ENCODE results near the gene CSRNP2.

Gene CSRNP2

DNA sequence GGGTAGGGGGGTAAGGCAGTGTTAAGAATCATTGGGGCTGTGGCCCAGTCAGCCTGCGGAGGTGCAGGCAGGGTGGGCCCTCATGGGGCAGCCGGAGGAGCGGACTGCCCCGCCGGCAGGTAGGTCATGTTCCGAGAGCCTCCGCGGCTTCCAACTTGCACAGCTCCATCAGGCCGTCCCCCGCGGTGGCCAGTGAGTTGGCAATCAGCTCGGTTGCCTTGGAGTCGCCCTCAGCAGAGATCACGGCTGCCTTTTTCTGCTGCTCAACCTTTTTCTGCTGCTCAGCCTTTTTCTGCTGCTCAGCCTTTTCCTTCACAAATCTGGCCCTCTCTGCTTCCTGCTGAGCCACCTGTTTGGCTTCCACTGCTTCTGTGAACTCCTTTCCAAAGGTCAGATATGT is 41.1 kb upstream of the CSRNP2 start:
- H3K27ac ChIP-seq = no peak overlapping the region
- TF ChIP-seq, protein P1, sequence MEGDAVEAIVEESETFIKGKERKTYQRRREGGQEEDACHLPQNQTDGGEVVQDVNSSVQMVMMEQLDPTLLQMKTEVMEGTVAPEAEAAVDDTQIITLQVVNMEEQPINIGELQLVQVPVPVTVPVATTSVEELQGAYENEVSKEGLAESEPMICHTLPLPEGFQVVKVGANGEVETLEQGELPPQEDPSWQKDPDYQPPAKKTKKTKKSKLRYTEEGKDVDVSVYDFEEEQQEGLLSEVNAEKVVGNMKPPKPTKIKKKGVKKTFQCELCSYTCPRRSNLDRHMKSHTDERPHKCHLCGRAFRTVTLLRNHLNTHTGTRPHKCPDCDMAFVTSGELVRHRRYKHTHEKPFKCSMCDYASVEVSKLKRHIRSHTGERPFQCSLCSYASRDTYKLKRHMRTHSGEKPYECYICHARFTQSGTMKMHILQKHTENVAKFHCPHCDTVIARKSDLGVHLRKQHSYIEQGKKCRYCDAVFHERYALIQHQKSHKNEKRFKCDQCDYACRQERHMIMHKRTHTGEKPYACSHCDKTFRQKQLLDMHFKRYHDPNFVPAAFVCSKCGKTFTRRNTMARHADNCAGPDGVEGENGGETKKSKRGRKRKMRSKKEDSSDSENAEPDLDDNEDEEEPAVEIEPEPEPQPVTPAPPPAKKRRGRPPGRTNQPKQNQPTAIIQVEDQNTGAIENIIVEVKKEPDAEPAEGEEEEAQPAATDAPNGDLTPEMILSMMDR (conservative IDR thresholded peaks at IDR 0.05) = no peak
- no peak for TF ChIP-seq ZFX (IDR thresholded peaks at IDR 0.05)

DNA sequence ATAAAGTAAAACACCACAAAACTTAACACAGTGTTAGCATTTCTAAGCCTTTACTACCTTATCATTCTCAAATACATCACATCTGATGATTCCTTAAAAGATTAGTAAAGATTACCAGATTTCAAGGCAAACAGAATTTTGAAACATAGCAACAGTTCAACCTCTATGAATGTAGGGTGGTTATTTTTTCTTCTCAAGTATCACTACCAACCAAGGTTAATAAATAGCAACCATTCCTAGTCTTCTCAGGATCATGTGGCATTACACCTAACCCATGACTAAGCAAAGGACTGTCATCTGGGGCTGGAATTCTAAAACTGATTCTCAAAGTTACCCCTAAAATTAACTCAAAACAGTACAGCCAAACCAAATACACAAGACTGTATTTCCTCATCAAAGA is 39.4 kb upstream of the CSRNP2 start:
- TF ChIP-seq, protein P1 (conservative IDR thresholded peaks at IDR 0.05) = no peak
- no peak for TF ChIP-seq ZFX (IDR thresholded peaks at IDR 0.05)
- no peak overlapping the region for H3K27ac ChIP-seq

DNA sequence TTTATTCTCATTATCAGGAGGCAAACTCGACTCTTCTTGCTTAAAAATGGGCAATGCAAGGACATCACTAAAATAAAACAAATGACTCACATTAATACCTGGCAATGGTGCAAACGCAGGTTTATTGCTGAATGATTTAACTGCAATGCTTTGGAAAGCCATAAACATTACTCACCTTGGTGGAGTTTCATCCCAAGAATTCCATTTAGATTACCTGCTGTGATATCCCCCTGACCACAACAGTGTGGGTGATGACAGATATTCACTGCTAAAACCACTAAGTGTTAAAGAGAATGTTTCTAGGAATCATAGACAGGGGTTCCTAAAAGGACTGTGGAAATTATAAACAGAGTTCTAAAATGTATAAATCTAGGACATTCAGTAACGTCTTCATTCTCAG is 35.3 kb upstream of the CSRNP2 start:
- TF ChIP-seq ZFX (IDR thresholded peaks at IDR 0.05) = no peak
- TF ChIP-seq, protein P1 (conservative IDR thresholded peaks at IDR 0.05) = no peak
- H3K27ac ChIP-seq = no peak overlapping the region

DNA sequence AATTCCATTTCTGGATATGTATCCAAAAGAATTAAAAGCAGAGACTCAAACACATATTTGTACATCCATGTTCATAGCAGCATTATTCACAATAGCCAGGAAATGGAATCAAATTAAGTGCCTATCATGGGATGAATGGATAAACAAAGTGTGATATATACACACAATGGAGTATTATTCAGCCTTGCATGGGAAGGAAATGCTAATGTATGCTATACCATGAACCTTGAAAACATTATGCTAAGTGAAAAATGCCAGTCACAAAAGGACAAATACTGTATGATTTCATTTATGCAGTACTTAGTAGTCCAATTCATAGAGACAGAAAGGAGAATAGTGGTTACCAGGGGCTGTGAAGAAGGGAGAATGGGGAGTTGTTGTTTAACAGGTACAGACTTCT is 32.1 kb upstream of the CSRNP2 start:
- H3K27ac ChIP-seq = no peak overlapping the region
- TF ChIP-seq, protein P1 (conservative IDR thresholded peaks at IDR 0.05) = no peak
- TF ChIP-seq ZFX (IDR thresholded peaks at IDR 0.05) = no peak

DNA sequence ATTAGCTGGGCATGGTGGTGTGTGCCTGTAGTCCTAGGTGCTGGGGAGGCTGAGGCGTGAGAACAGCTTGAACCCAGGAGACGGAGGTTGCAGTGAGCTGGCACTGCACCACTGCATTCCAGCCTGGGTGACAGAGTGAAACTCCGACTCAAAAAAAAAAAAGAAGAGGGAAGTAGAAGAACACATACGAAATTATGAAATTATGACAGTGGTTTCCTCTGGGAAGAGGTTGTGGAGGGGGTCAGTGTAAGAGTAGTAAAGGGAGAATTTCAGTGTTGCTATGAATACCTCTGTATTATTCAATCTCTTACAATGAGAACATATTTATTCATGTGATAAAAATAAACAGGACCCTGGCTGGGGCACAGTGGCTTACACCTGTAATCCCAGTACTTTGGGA is 24.7 kb upstream of the CSRNP2 start:
- H3K27ac ChIP-seq = no peak overlapping the region
- TF ChIP-seq ZFX (IDR thresholded peaks at IDR 0.05) = no peak
- TF ChIP-seq, protein P1 (conservative IDR thresholded peaks at IDR 0.05) = no peak

DNA sequence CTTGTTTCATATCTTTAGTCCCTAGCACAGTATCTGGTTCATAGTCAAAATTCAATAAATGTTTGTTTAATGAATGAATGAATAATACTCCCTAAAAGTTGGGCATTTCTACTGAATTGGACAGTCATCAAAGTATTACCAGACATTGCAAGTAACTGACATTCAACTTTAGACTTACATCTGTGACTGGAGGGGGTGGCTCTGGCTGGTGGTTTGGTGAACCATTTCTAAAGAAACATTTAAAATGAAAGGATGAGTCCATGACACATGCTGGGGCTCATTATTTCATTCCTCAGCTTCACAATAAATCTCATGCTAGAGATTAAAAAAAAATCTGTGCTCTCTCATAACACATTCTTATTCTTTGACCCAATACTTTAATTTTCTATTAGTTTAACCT is 20.6 kb upstream of the CSRNP2 start:
- no peak overlapping the region for H3K27ac ChIP-seq
- TF ChIP-seq, protein P1 (conservative IDR thresholded peaks at IDR 0.05) = no peak

DNA sequence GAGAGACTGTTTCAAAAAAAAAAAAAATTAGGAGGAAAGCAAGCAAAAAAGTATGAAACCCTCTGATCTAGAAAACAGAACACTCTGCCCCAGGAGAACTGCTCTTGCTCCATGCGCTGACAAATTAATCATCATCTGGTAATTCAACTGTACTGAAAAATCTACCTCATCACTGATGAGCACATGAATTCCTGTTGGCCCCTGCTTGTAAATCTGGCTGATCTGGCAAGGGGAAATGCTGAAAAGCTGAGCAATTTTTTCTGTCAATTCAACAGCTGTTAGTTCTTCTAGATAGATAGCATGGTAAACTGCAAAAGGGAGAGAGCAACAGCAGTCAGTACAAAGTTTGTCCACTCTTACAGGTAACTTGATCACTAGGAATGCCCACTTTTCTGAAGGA is 15.2 kb upstream of the CSRNP2 start:
- TF ChIP-seq, protein P1 (conservative IDR thresholded peaks at IDR 0.05) = no peak
- no peak overlapping the region for H3K27ac ChIP-seq
